Measurements from ENCODE around the gene CADPS.

The CADPS gene

DNA sequence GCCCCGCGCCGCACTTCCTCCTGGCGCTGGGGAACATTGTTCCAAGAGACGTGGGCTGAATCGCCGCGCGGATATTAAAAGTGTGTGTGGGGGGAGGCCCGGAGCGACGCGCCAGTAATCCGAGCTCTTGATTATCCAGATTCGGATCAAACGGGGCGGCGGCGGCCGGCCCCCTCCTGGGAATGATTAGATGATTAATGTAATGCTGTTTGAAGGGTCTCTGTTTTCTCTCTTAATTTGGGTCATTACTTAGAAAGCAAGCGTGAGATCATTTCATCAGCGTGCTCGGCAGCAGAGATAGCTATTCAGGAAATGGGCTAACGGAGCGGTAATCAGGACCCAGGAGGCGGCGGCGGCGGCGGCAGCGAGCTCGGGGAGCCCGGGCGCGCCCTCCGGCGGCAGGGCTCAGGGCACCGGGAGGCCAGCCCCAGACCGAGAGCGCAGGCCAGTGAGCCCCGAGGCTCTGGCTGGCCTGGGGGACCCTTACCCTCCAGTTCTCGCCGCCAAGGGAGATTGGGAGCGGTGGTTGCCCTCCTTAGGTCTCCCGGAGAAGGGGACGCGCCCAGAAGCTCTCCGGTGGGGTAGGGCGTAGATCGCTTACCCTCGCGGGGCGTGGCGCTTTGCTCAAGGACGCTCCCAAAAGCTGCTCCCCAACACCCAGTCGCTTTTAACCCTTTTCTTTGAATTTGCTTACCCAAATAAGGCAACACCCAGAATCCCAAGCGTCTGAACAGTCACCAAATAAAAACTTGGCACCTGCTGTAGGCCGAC lies 506.3 kb downstream of the CADPS start:
- DNase-seq: no peak

DNA sequence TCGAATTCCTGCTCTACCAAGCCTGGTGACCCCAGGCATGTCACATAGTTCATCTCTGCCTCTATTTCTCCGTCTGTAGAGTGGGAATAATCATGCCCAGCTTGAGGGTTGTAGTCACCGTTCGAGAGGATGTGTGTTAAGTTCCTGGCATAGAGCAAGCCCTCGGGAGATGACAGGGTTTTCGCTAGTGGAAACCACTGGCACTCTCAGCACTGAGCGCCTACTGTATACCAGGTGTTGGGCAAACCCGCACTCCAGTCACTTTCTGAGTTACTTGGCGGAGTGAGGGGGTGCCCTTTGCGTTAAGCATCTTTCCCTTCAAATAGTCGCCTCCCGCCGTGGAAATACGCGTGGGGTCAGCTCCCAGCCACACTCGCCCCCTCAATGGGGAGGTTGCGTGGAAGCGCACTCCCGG lies 506.9 kb downstream of the CADPS start:
- DNase-seq: no peak

DNA sequence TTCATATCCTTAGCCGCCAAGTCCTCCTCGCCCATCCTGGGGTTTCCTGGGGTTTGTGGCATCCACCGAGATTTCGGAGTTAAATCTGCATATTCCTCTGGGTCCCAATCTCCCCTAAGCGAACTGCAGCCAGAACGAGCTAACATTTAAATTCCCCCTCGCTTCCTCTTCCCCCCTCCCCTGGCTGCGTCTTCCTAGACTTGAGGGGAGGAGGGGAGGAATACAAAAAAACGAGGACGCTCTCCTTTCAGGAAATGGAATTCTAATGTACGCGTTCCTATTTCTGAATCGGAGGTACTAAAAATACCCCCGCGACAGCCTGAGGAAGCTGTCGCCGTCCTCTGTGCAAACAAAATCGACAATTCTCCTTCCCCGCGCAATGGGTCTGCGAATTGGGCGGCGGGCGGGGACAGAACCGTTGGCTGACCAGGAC lies 507.4 kb downstream of the CADPS start:
- no peak for DNase-seq

DNA sequence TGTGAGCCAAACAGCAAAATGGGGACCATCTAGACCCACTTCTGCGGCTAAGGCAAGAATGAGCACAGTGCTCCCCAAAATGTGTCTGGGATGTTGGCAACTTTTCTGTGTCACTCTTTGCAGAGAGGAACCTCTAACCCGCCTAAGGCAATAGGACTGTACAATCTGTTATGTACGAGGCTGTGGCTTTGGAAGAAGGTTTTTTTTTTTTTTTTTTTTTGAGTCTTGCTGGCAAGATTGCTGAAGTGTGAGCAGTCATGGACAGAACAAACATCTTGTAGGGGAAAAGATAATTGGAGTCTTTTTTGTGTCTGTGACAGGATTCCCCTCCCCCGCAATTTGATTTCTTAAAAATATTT lies 509.1 kb downstream of the CADPS start:
- no peak for DNase-seq

DNA sequence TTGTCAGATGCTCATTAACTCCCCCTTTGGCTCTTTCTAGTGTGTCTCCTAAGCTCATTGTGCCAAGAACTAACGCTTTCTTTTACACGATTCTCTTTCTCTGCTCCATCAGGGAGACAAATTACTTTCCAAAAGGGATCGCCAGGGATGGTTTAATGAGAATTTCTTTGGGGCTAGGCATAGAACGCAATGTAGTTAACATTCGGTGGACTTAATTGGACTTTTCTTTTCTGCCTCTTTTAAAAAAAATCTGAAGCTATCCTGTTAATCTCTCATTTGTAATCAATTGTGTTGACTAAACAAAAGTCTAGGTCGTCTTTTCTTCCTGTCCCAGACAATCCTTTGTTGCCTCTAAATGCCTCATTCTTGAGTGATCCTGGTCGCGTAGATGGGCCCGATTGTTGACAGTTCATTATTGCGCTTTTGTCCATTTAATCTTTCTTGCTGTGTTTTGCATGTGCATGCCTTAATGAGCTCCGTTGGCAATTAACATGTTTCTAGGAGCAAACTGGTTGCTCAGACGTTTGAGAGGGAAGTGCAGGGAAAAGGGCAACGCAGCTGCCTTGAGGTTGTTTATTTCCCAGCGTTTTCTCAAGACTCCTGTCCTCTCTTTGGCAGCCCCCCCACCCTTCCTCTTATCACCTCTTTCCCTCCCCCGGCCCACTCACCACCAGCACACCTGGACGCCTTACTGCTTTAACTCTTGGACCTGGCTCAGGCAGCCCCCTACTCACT lies 509.7 kb downstream of the CADPS start:
- no peak for DNase-seq

DNA sequence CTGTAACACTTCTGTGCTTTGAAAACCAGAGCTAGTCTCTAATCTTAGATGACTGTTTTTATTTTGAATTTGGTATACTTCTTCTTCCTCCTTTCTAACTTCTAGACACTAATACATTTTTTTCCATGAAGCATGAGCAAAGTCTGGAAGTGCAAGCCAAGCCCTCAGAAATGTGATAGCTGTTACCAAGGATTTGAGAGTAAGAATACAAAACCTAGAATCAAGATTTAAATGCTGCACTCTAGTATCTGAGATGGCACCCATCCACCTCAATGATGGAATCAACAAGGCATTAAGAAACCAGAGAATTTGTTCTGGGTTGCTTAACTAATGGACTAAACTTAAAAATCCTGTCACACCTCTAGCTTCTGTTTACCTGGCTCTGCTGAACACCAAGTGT lies 511.0 kb downstream of the CADPS start:
- DNase-seq: no peak

DNA sequence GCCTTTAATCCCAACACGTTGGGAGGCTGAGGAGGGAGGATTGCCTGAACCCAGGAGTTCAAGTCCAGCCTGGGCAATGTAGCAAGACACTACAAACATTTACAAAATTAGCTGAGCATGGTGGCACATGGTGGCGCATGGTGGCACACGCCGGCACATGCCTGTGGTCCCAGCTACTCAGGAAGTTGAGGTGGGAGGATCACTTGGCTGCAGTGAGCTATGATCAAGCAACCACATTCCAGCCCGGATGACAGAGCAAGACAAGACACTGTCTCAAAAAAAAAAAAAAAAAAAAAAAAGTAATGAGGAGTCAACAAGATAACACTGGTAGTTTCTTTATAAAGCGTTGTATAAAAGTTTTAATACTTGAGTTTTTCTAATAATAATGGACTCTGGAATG lies 511.9 kb downstream of the CADPS start:
- DNase-seq: no peak

DNA sequence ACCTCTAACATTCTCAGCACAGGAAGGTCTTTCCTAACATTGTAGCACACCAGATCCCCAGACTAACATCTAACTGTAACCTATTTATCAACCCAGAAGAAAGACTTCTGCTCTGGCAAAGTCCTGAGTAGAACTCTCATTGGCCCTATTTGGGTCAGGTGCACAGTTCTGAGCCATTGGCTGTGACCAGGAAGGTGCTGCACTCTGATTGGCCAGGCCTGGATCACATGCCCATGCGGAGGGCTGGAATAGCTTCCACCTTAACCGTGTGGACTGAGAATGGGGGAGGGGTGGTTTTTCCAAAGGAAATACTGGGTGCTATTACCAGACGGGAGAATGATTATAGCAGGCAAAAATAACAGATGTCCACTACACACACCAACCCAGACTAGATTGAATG lies 513.4 kb downstream of the CADPS start:
- no peak for DNase-seq

DNA sequence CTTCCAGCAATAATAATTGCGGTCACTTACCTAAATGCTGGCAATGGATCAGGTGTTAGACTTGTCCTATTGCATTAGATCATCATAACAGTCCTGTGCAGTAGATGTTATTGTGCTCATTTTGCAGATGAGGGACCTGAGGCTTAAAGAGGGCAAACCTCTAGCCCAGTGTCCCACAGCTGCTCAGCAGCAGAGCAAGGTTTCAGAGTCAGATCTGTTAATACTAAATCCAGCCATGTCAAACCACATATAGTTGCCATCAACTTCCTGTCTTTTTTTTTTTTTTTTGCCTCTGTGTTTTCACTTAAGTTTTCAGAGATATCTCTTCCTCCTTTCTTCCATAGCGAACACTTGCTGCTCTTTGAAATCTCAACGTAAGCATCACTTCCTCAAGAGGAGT lies 514.0 kb downstream of the CADPS start:
- no peak for DNase-seq

DNA sequence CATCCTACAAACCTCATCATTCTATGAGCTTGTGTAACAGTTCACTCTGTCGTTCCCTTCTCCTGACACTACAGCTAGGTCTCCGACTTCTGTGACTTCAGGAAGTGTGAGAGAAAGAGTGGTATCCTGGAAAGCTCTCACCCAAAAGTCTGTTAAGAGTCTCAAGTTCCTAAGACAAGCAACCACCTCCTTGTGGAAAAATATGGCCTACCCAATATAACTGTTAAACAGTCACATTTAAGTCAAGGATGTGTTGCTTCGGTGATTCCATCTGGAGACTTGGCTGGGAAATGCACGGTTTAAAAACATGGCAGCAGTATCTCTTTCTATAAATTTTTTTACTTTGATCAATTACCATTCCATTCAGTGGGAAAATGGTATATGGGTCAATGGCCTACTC lies 515.7 kb downstream of the CADPS start:
- DNase-seq: no peak

DNA sequence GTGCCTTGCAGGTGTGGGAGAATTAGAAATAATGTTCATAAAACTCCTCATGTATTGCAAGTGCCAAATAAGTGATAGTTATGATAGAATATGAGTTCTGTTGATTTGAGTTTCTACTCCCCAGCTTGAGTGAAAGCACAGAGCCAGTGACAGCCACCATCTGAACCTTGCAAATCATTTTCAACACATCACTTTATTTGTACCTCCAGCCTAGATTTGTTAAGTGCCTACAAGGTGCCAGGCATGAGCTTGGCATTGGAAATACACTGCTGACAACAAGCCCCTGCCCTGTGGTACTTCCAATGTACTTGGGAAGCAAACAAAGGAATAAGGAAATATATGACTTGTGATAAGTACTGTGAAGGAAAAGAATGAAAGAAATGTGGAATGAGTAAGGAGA lies 518.9 kb downstream of the CADPS start:
- DNase-seq: no peak

DNA sequence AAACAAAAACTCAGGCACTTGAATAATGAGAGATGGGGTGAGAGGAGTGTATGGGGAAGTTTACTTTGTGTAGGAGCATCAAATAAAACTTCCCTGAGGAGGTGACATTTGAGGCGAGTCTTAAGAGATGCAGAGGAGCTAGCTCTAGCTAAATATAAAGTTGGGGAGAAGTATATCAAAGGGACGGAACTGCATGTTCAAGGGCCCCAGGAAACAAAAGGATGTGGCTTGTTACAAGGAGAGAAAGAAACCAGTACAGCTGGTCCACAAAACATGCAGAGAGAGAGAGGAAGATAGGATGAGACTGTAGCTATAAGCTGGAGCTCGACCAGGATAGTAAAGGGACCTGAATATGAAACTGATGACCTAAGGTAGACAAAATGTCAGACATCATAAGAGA lies 519.5 kb downstream of the CADPS start:
- DNase-seq: no peak
